ENCODE results near the gene SULT4A1. TPM values are rescaled to one million over a fixed set of nuclear protein-coding genes. Genes with fewer than 3 reads are reported as not detected.

SULT4A1 gene
- polyA plus RNA-seq, 1 experiment: 0.39 TPM

DNA sequence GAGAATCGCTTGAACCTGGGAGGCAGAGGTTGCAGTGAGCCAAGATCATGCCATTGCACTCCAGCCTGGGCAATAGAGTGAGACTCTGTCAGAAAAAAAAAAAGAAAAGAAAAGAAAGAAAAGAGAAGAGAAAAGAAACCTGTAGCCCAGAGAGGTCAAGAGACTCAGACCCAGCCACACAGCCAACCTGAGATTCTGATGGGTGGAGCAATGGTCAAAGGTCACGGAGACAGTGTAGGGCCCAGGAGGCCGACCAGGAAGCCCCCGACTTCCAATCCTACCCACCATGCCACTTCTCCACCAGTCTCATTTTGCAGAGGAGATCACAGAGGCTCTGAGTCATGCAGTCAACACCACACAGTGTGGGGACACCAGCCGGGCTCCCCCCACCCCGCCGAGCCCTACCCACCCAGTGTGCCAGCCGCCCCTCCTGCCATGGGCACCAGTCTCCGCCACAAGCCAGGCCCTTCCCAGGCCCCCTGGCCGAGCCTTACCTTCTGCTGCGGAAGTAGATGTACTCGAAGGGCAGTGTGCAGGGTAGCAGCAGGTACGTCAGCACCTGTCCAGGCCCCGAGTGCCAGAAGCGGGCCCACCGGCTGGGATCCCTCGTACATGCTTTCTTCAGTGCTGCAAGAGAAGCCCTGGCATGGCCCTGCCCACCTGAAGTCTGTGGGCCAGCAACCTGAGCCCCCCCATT is 21.6 kb upstream of the SULT4A1 start:
- no peak overlapping the region for H3K4me3 ChIP-seq (ENCODE audit: low read depth, low read length)
- ChIA-PET POLR2A (no interaction called here), CTCF (interaction anchor here (1.0 to 13.0 kb wide), 20 partner anchors 8 to 742 kb away, joined by 3 to 178 read pairs (median 7); partner anchors contain the start of gene SAMM50)
- peaks cover 12% of the 10 kb centered on the region for H3K27me3 ChIP-seq (ENCODE audit: control insufficient read depth, insufficient read depth, low read length)
- TF ChIP-seq, protein P1, sequence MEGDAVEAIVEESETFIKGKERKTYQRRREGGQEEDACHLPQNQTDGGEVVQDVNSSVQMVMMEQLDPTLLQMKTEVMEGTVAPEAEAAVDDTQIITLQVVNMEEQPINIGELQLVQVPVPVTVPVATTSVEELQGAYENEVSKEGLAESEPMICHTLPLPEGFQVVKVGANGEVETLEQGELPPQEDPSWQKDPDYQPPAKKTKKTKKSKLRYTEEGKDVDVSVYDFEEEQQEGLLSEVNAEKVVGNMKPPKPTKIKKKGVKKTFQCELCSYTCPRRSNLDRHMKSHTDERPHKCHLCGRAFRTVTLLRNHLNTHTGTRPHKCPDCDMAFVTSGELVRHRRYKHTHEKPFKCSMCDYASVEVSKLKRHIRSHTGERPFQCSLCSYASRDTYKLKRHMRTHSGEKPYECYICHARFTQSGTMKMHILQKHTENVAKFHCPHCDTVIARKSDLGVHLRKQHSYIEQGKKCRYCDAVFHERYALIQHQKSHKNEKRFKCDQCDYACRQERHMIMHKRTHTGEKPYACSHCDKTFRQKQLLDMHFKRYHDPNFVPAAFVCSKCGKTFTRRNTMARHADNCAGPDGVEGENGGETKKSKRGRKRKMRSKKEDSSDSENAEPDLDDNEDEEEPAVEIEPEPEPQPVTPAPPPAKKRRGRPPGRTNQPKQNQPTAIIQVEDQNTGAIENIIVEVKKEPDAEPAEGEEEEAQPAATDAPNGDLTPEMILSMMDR (IDR thresholded peaks at IDR 0.05; ENCODE audit: insufficient read depth, low read depth, low read length): no peak
- no peaks in the 10 kb centered on the region for H3K36me3 ChIP-seq (ENCODE audit: control insufficient read depth, insufficient read depth, low read length)
- no peak for DNase-seq (ENCODE audit: low read depth)

- no peak for DNase-seq (ENCODE audit: low read depth)
- ChIA-PET CTCF (interaction anchor here (0.7 to 13.0 kb wide), 17 partner anchors 8 to 742 kb away, joined by 3 to 178 read pairs (median 6); partner anchors contain the start of genes PNPLA3, PNPLA5 and SAMM50), POLR2A (no interaction called here)
- Histone ChIP-seq H3K36me3 (ENCODE audit: control insufficient read depth, insufficient read depth, low read length) (no peaks in the 10 kb centered on the region), H3K4me3 (ENCODE audit: low read depth, low read length) (no peak overlapping the region), H3K27me3 (ENCODE audit: control insufficient read depth, insufficient read depth, low read length) (peaks cover 12% of the 10 kb centered on the region)
- TF ChIP-seq, protein P1 (IDR thresholded peaks at IDR 0.05; ENCODE audit: insufficient read depth, low read depth, low read length): peak; percentile 66
Observed at GRCh38 chr22:43883012-43883661, 20.8 kb upstream of the SULT4A1 start.

- H3K36me3 ChIP-seq (ENCODE audit: control insufficient read depth, insufficient read depth, low read length): no peaks in the 10 kb centered on the region
- no peak for DNase-seq (ENCODE audit: low read depth)
- TF ChIP-seq, protein P1 (IDR thresholded peaks at IDR 0.05; ENCODE audit: insufficient read depth, low read depth, low read length): no peak
- POLR2A ChIA-PET: no interaction called here
- no peak overlapping the region for H3K4me3 ChIP-seq (ENCODE audit: low read depth, low read length)
- peaks cover 11% of the 10 kb centered on the region for H3K27me3 ChIP-seq (ENCODE audit: control insufficient read depth, insufficient read depth, low read length)
- CTCF ChIA-PET: interaction anchor here (0.7 to 13.0 kb wide), 15 partner anchors 9 to 73 kb away, joined by 3 to 178 read pairs (median 6); partner anchors contain the start of genes PNPLA3, PNPLA5 and SAMM50
Observed at GRCh38 chr22:43882122-43882767, 19.9 kb upstream of the SULT4A1 start.

- POLR2A ChIA-PET: no interaction called here
- no peak for DNase-seq (ENCODE audit: low read depth)
- CTCF ChIA-PET: interaction anchor here (0.7 to 13.0 kb wide), 5 partner anchors 8 to 64 kb away, joined by 3 to 178 read pairs (median 5); no protein-coding TSS in a partner anchor
- peaks cover 9% of the 10 kb centered on the region for H3K27me3 ChIP-seq (ENCODE audit: control insufficient read depth, insufficient read depth, low read length)
- H3K4me3 ChIP-seq (ENCODE audit: low read depth, low read length): no peak overlapping the region
- TF ChIP-seq, protein P1 (IDR thresholded peaks at IDR 0.05; ENCODE audit: insufficient read depth, low read depth, low read length): no peak
- H3K36me3 ChIP-seq (ENCODE audit: control insufficient read depth, insufficient read depth, low read length): no peaks in the 10 kb centered on the region
Observed at GRCh38 chr22:43881091-43882061, 19.1 kb upstream of the SULT4A1 start.

Measured in BJ (cell line).